PC-3 (cell line): ENCODE data around the gene PMEPA1.

Source experiments
- EZH2 ChIP-seq: fragments of 300-600 bp; sonication (generic); IDR thresholded peaks from one replicate; pipeline ENCODE4 v1.6.1; 2017; ENCODE audit warnings: antibody characterized with exemption, mild to moderate bottlenecking, low read length; ENCODE audit not compliant: unreplicated experiment
- EZH2phosphoT487 ChIP-seq: fragments of 300-600 bp; sonication (generic); IDR thresholded peaks from 2 replicates; pipeline ENCODE4 v1.6.1; 2018; ENCODE audit warnings: mild to moderate bottlenecking, antibody characterized with exemption, low read length, borderline replicate concordance
- TF ChIP-seq, protein P1 (sequence below): fragments of 300-600 bp; sonication (generic); conservative IDR thresholded peaks from 2 replicates; pipeline ENCODE4 v1.5.1; 2017; ENCODE audit warnings: antibody characterized with exemption, low read depth, mild to moderate bottlenecking, low read length

- TF ChIP-seq EZH2 (no peak), EZH2phosphoT487 (no peak)
- TF ChIP-seq, protein P1, sequence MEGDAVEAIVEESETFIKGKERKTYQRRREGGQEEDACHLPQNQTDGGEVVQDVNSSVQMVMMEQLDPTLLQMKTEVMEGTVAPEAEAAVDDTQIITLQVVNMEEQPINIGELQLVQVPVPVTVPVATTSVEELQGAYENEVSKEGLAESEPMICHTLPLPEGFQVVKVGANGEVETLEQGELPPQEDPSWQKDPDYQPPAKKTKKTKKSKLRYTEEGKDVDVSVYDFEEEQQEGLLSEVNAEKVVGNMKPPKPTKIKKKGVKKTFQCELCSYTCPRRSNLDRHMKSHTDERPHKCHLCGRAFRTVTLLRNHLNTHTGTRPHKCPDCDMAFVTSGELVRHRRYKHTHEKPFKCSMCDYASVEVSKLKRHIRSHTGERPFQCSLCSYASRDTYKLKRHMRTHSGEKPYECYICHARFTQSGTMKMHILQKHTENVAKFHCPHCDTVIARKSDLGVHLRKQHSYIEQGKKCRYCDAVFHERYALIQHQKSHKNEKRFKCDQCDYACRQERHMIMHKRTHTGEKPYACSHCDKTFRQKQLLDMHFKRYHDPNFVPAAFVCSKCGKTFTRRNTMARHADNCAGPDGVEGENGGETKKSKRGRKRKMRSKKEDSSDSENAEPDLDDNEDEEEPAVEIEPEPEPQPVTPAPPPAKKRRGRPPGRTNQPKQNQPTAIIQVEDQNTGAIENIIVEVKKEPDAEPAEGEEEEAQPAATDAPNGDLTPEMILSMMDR = no peak
Measured at GRCh38 chr20:57696401-57696961, 13.3 kb downstream of the PMEPA1 start.
